Placental epithelial cell (primary cell): ENCODE data around the gene MAGEB6. TPM values are rescaled to one million over a fixed set of nuclear protein-coding genes. Genes with fewer than 3 reads are reported as not detected.

ENCODE experiments used
- total RNA-seq: library from RNA; depleted of rRNA; stranded (reverse); fragments of >200 nt; gene quantifications from 2 replicates; pipeline ENCODE4 v1.2.3, GENCODE V29; 2012

The MAGEB6 gene
- not detected in 2 replicates for total RNA-seq

GRCh38 chrX:26192204-26192603 is at the start of gene MAGEB6:
Gene MAGEB6 (plus strand): TSS chrX:26192440. CDS start chrX:26193847, 1,407 bp downstream.

GRCh38 chrX:26160301-26160700 is 31.9 kb upstream of the MAGEB6 start, which contains the start of gene MAGEB6B:
Gene MAGEB6B (plus strand): TSS chrX:26160601. CDS start chrX:26160601, 0 bp downstream.

GRCh38 chrX:26215869-26216268 is 23.6 kb downstream of the MAGEB6 start, which contains the start of gene MAGEB5:
Gene MAGEB5 (plus strand): TSS chrX:26216169. CDS start chrX:26217302, 1,133 bp downstream.

Other genes with a start within 250 kb of the MAGEB6 start
- gene MAGEB18, start 54.1 kb upstream of the MAGEB6 start, total RNA-seq: not detected in 2 replicates
- gene MAGEB6B, start 31.8 kb upstream of the MAGEB6 start, total RNA-seq: not detected in 2 replicates
- not detected in 2 replicates for gene MAGEB5, start 23.7 kb downstream of the MAGEB6 start, total RNA-seq